ENCODE data around the gene AP1G1. TPM values are rescaled to one million over a fixed set of nuclear protein-coding genes. Genes with fewer than 3 reads are reported as not detected.
"Not testable (repeated sequence)": the region's sequence is repeated elsewhere in the genome, so short reads cannot be mapped to it uniquely, and the experiment has no call there.

AP1G1 gene
- total RNA-seq, 6 experiments from 2014 or later, result 47.8 to 54.1 (median 52.5) TPM

DNA sequence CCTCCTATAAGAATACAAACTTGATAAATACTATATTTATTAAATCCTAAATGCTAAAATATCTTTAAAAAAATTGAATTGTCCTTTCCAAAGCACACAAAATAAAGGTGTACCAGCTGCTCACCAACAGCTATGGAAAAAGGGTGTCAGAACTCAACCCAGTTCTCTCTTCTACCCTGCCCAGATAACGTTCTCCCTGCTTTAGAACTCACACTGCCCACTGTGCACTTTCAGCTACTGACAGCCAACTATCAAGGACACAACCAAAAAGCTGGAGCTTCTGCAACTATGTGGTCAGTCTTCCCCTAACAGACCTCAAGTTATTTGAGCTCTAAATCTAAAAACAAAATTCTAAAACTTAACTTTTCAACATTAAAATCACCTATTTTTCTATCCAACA lies 13.7 kb downstream of the AP1G1 start:
- ATAC-seq, result no peak
- Histone ChIP-seq H3K9me3 (no peaks in the 10 kb centered on the region), H3K36me3 (peaks cover 0 to 13% (median 0%) of the 10 kb centered on the region in 4 donors), H3K4me1 (peaks cover 0 to 14% (median 9%) of the 10 kb centered on the region in 4 donors), H3K4me3 (no peak overlapping the region), H3K27me3 (no peaks in the 10 kb centered on the region), H3K27ac (no peak overlapping the region)
- 14% methylated on average over 1 of the region's 1 CpG for WGBS (ENCODE audit: insufficient coverage, low coverage, low lambda C conversion rate, missing lambda C conversion rate)
- intact Hi-C loops (cut with DNase I), result no loop called here
- TF ChIP-seq POLR2A (IDR thresholded peaks at IDR 0.05), result no peak
- TF ChIP-seq, protein P1, sequence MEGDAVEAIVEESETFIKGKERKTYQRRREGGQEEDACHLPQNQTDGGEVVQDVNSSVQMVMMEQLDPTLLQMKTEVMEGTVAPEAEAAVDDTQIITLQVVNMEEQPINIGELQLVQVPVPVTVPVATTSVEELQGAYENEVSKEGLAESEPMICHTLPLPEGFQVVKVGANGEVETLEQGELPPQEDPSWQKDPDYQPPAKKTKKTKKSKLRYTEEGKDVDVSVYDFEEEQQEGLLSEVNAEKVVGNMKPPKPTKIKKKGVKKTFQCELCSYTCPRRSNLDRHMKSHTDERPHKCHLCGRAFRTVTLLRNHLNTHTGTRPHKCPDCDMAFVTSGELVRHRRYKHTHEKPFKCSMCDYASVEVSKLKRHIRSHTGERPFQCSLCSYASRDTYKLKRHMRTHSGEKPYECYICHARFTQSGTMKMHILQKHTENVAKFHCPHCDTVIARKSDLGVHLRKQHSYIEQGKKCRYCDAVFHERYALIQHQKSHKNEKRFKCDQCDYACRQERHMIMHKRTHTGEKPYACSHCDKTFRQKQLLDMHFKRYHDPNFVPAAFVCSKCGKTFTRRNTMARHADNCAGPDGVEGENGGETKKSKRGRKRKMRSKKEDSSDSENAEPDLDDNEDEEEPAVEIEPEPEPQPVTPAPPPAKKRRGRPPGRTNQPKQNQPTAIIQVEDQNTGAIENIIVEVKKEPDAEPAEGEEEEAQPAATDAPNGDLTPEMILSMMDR (IDR thresholded peaks at IDR 0.05), result no peak
- DNase-seq, result no peak

DNA sequence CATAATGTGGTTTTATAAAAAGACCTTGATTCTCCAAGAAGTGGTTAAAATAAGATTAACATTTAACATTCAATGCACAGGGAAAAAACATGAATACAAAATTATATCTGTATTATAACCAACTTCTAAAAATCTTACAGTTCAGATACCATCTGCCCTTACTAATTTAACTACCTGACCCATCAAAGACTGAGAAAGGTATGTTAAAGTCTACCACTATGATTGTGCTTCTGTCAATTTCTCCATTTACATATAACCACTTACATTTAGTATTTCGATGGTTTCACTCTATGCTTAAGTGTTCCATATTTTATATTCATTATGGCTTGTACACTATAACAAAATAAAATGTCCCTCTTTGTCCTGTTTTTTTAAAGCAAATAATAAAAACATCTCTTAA lies 14.6 kb downstream of the AP1G1 start:
- TF ChIP-seq, protein P1 (IDR thresholded peaks at IDR 0.05), result no peak
- TF ChIP-seq POLR2A (IDR thresholded peaks at IDR 0.05), result no peak
- no peaks in the 10 kb centered on the region for H3K9me3 ChIP-seq
- no peak for ATAC-seq
- H3K27me3 ChIP-seq, result no peaks in the 10 kb centered on the region
- H3K27ac ChIP-seq, result no peak overlapping the region
- intact Hi-C loops (cut with DNase I), result no loop called here
- WGBS (ENCODE audit: insufficient coverage, low coverage, low lambda C conversion rate, missing lambda C conversion rate), result 94% methylated on average over 1 of the region's 1 CpG
- no peak overlapping the region for H3K4me3 ChIP-seq
- H3K4me1 ChIP-seq, result peaks cover 0 to 14% (median 9%) of the 10 kb centered on the region in 4 donors
- no peak for DNase-seq
- peaks cover 0 to 14% (median 2%) of the 10 kb centered on the region in 4 donors for H3K36me3 ChIP-seq

DNA sequence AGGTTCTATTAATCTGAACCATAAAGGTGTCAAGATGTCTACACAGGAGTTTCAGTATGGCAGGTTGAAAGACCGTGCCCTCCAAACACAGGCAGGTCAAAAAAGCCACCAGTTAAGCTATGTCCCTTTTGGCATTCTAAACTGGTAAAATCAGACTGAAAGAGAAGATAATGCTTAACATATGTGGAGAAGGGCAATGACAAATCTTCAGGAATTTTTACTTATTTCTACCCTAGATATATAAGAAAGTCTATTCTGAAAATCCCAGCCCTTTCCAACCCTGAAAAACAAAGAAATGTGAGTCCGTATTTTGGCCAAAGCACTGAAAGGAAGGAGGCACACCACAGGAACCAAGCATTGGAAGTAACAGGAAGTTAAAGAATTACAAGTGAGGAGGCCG lies 16.5 kb downstream of the AP1G1 start:
- Histone ChIP-seq H3K9me3 (no peaks in the 10 kb centered on the region), H3K4me1 (peaks cover 0 to 14% (median 9%) of the 10 kb centered on the region in 4 donors), H3K36me3 (peaks cover 1 to 19% (median 13%) of the 10 kb centered on the region in 4 donors), H3K27me3 (no peaks in the 10 kb centered on the region), H3K27ac (no peak overlapping the region), H3K4me3 (no peak overlapping the region)
- WGBS (ENCODE audit: insufficient coverage, low coverage, low lambda C conversion rate, missing lambda C conversion rate), result 80% methylated on average over 3 of the region's 3 CpGs
- intact Hi-C loops (cut with DNase I), result no loop called here
- no peak for ATAC-seq
- DNase-seq, result no peak
- no peak for TF ChIP-seq POLR2A (IDR thresholded peaks at IDR 0.05)
- TF ChIP-seq, protein P1 (IDR thresholded peaks at IDR 0.05), result no peak

DNA sequence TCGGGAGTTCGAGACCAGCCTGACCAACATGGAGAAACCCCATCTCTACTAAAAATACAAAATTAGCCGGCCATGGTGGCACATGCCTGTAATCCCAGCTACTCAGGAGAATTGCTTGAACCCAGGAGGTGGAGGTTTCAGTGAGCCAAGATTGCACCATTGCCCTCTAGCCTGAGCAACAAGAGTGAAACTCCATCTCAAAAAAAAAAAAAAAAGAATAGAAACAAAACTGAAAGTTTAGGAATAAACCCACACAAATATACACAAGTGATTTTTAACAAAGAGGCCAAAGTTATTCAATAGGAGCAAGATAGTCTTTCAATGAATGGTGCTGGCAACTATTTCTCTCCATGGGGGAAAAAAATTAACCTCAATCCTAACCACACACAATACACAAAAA lies 18.3 kb downstream of the AP1G1 start:
- DNase-seq; H3K9me3 ChIP-seq; H3K27me3 ChIP-seq; H3K27ac ChIP-seq; intact Hi-C loops (cut with DNase I); H3K4me3 ChIP-seq: not testable (repeated sequence)
- H3K36me3 ChIP-seq, result peaks cover 1 to 19% (median 13%) of the 10 kb centered on the region in 4 donors
- peaks cover 0 to 14% (median 9%) of the 10 kb centered on the region in 4 donors for H3K4me1 ChIP-seq
- WGBS (ENCODE audit: insufficient coverage, low coverage, low lambda C conversion rate, missing lambda C conversion rate), result 84% methylated on average over 3 of the region's 3 CpGs
- peak in 1 of 4 donors; percentile 41 for ATAC-seq

DNA sequence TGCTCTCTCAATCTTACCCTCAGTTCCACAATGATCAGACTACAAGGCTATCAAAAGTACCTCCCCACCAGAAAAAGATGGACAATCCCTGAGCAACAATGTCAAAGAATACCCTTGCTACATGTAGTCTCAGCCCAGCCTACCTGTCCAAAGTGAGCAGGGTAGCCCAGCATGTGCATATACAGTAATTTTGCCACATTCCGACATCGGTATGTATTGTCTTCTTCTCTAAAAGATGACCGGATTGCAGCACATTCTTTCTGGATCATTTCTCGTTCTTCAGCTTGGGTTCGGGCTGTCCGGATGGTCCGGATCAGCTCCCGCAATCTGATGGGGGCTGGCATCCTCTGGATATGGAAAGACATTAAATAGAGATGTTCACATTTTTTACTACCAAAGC lies 19.5 kb downstream of the AP1G1 start:
- 91% methylated on average over 8 of the region's 8 CpGs for WGBS (ENCODE audit: insufficient coverage, low coverage, low lambda C conversion rate, missing lambda C conversion rate)
- intact Hi-C loops (cut with DNase I), result no loop called here
- no peak for ATAC-seq
- DNase-seq, result no peak
- H3K27me3 ChIP-seq, result no peaks in the 10 kb centered on the region
- H3K9me3 ChIP-seq, result no peaks in the 10 kb centered on the region
- no peak for TF ChIP-seq POLR2A (IDR thresholded peaks at IDR 0.05)
- TF ChIP-seq, protein P1 (IDR thresholded peaks at IDR 0.05), result no peak
- H3K27ac ChIP-seq, result no peak overlapping the region
- no peak overlapping the region for H3K4me3 ChIP-seq
- H3K4me1 ChIP-seq, result peaks cover 0 to 14% (median 9%) of the 10 kb centered on the region in 4 donors
- peaks cover 4 to 23% (median 13%) of the 10 kb centered on the region in 4 donors for H3K36me3 ChIP-seq

Data from right lobe of liver (tissue), 6 donors.